Measurements from ENCODE around the gene EFNA4.
A peak's percentile ranks its signal among the peaks of the same experiment; 100 is the strongest.

The EFNA4 gene

DNA sequence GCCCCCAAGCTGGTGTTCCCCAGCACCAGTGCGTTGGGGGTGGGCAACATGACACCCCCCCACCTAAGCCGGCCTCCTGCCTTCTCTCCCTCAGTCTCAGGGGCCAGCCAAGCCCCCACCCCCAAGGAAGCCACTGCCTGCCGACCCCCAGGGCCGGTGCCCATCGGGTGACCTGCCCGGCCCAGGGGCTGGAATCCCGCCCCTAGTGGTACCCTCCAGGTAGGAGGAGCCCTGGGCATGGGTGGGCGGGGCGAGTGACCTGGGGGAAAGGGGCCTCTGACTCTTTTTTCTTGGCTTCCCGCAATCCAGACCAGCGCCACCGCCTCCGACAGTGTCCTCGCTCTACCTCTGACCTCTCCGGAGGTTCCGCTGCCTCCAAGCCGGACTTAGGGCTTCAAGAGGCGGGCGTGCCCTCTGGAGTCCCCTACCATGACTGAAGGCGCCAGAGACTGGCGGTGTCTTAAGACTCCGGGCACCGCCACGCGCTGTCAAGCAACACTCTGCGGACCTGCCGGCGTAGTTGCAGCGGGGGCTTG is 1.3 kb upstream of the EFNA4 start:
- no peak overlapping the region for H3K4me3 ChIP-seq (ENCODE audit: low read length)
- TF ChIP-seq, protein P1, sequence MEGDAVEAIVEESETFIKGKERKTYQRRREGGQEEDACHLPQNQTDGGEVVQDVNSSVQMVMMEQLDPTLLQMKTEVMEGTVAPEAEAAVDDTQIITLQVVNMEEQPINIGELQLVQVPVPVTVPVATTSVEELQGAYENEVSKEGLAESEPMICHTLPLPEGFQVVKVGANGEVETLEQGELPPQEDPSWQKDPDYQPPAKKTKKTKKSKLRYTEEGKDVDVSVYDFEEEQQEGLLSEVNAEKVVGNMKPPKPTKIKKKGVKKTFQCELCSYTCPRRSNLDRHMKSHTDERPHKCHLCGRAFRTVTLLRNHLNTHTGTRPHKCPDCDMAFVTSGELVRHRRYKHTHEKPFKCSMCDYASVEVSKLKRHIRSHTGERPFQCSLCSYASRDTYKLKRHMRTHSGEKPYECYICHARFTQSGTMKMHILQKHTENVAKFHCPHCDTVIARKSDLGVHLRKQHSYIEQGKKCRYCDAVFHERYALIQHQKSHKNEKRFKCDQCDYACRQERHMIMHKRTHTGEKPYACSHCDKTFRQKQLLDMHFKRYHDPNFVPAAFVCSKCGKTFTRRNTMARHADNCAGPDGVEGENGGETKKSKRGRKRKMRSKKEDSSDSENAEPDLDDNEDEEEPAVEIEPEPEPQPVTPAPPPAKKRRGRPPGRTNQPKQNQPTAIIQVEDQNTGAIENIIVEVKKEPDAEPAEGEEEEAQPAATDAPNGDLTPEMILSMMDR (conservative IDR thresholded peaks at IDR 0.05; ENCODE audit: low read depth, low read length) = peak; percentile 30
- no peak for DNase-seq (ENCODE audit: low read depth)

GRCh38 chr1:155062702-155063411 is 683 bp upstream of the EFNA4 start:
- H3K4me3 ChIP-seq (ENCODE audit: low read length) = peak overlapping the region; percentile 85
- DNase-seq (ENCODE audit: low read depth) = no peak
- TF ChIP-seq, protein P1 (conservative IDR thresholded peaks at IDR 0.05; ENCODE audit: low read depth, low read length) = peak; percentile 86

GRCh38 chr1:155064111-155064831 is 731 bp downstream of the EFNA4 start:
- DNase-seq (ENCODE audit: low read depth) = no peak
- TF ChIP-seq, protein P1 (conservative IDR thresholded peaks at IDR 0.05; ENCODE audit: low read depth, low read length) = no peak
- peak overlapping the region; percentile 85 for H3K4me3 ChIP-seq (ENCODE audit: low read length)

- no peak for DNase-seq (ENCODE audit: low read depth)
- TF ChIP-seq, protein P1 (conservative IDR thresholded peaks at IDR 0.05; ENCODE audit: low read depth, low read length) = no peak
- H3K4me3 ChIP-seq (ENCODE audit: low read length) = no peak overlapping the region
These were observed 1.4 kb downstream of the EFNA4 start for GRCh38 chr1:155064832-155065429.

DNA sequence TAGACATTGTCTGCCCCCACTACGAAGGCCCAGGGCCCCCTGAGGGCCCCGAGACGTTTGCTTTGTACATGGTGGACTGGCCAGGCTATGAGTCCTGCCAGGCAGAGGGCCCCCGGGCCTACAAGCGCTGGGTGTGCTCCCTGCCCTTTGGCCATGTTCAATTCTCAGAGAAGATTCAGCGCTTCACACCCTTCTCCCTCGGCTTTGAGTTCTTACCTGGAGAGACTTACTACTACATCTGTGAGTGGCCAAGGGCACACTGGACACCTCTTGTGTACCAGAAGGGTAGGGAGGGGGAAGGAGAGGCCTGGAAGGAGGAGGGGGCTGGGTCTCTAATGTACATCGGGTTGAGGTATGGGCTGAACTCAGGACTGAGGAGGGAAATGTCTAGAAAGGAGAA is 3.2 kb downstream of the EFNA4 start:
- no peak for DNase-seq (ENCODE audit: low read depth)
- no peak overlapping the region for H3K4me3 ChIP-seq (ENCODE audit: low read length)
- TF ChIP-seq, protein P1 (conservative IDR thresholded peaks at IDR 0.05; ENCODE audit: low read depth, low read length) = no peak

- TF ChIP-seq, protein P1 (conservative IDR thresholded peaks at IDR 0.05; ENCODE audit: low read depth, low read length) = no peak
- no peak for DNase-seq (ENCODE audit: low read depth)
These were observed 5.1 kb downstream of the EFNA4 start for GRCh38 chr1:155068599-155068998.

More at GRCh38 chr1:155068599-155068998, 5.1 kb downstream of the EFNA4 start:
- no peak overlapping the region for H3K4me3 ChIP-seq (ENCODE audit: low read length)
